ENCODE measurements around the gene LAMA3. TPM values are rescaled to one million over a fixed set of nuclear protein-coding genes. Genes with fewer than 3 reads are reported as not detected.
"Not testable (repeated sequence)": the region's sequence is repeated elsewhere in the genome, so short reads cannot be mapped to it uniquely, and the experiment has no call there.

The LAMA3 gene
- total and polyA plus RNA-seq, 2 of the 13 experiments (the other 11 are each of a cell fraction or from before 2014, with no cell fraction given): 0.45 to 2.2 TPM

- no peak overlapping the region for H3K27ac ChIP-seq (ENCODE audit: extremely low read length, insufficient read depth, low read length)
- H3K4me1 ChIP-seq (ENCODE audit: insufficient read depth, low read length): no peaks in the 10 kb centered on the region
- no peak overlapping the region for H3K4me2 ChIP-seq (ENCODE audit: low read depth, low read length)
- ChIA-PET CTCF (ENCODE audit: low intra/inter-chr PET ratio, low total read pairs) (no interaction called here), POLR2A (no interaction called here)
- intact Hi-C loops (cut with micrococcal nuclease; ENCODE audit: unreplicated experiment) (no loop called here), in situ Hi-C loops (cut with HindIII; ENCODE audit: extremely low pct_ligation_motif_present, low pct_unique_long_range_greater_than_20kb) (no loop called here)
- H3K4me3 ChIP-seq (replicated peaks in 1 of 3; ENCODE audit: insufficient read depth in 1 of 3, low read depth in 2 of 3, low read length in 3 of 3): no peak overlapping the region
- no peak overlapping the region for H3K9ac ChIP-seq (ENCODE audit: insufficient read depth, low read depth, low read length)
- FAIRE-seq (no peak), ATAC-seq (no peak), DNase-seq (ENCODE audit: low spot score) (no peak)
- H3K9me3 ChIP-seq (ENCODE audit: low read length): no peaks in the 10 kb centered on the region
- WGBS (ENCODE audit: low lambda C conversion rate): 9% methylated on average over 2 of the region's 2 CpGs
- H3K27me3 ChIP-seq (ENCODE audit: control insufficient read depth in 1 of 2, insufficient read depth in 2 of 2, low read length in 2 of 2): peaks cover 0 to 3% of the 10 kb centered on the region in 2 experiments; a peak in 2 of 5 replicates
- no peak overlapping the region for H2AFZ ChIP-seq (ENCODE audit: low read length)
- TF ChIP-seq ZNF17 (CRISPR knock-in tag; IDR thresholded peaks at IDR 0.05): no peak
- H3K79me2 ChIP-seq (ENCODE audit: insufficient read depth, low read length): no peaks in the 10 kb centered on the region
- BruUV-seq (replicated peaks): no TSS peak
- no peaks in the 10 kb centered on the region for H4K20me1 ChIP-seq (ENCODE audit: insufficient read depth, low read length)
- H3K36me3 ChIP-seq (replicated peaks in 1 of 2; ENCODE audit: control insufficient read depth in 1 of 2, insufficient read depth in 2 of 2, low read length in 2 of 2): no peaks in the 10 kb centered on the region
These were observed 42.6 kb downstream of the LAMA3 start for GRCh38 chr18:23731861-23732260.

DNA sequence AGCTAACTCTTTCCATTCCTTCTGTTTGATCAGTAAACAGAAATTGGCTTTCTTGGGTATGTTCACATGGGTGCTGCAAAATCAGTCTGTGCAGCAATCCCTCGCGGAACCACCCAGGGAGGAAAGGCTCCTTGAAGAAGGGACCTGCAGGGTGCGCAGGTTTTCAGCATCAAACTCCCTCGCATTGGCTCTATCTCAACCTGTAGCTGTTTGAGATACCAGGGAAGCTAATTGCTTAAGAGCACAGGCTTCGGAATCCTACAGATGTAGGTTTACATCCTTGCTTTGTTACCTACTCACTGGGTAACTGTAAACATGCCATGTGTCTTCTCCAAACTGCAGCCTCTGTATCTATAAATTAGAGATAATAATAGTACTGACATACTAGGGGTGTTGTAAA lies 43.2 kb downstream of the LAMA3 start:
- no peak overlapping the region for H3K27ac ChIP-seq (ENCODE audit: extremely low read length, insufficient read depth, low read length)
- DNase-seq (ENCODE audit: low spot score): no peak
- TF ChIP-seq BHLHE40 (IDR thresholded peaks at IDR 0.05; ENCODE audit: low read length) (no peak), RBM22 (optimal IDR thresholded peaks at IDR 0.05; ENCODE audit: low read length) (no peak), ZNF143 (CRISPR knock-in tag; IDR thresholded peaks at IDR 0.05) (no peak)
- in situ Hi-C loops (cut with HindIII; ENCODE audit: extremely low pct_ligation_motif_present, low pct_unique_long_range_greater_than_20kb) (no loop called here), intact Hi-C loops (cut with micrococcal nuclease; ENCODE audit: unreplicated experiment) (no loop called here)
- ChIA-PET CTCF (ENCODE audit: low intra/inter-chr PET ratio, low total read pairs) (no interaction called here), POLR2A (no interaction called here)
- H3K4me2 ChIP-seq (ENCODE audit: low read depth, low read length): no peak overlapping the region
- H2AFZ ChIP-seq (ENCODE audit: low read length): no peak overlapping the region
- FAIRE-seq: no peak
- peaks cover 0 to 3% of the 10 kb centered on the region in 2 experiments; a peak in 2 of 5 replicates for H3K27me3 ChIP-seq (ENCODE audit: control insufficient read depth in 1 of 2, insufficient read depth in 2 of 2, low read length in 2 of 2)
- ATAC-seq: no peak
- no peaks in the 10 kb centered on the region for H3K4me1 ChIP-seq (ENCODE audit: insufficient read depth, low read length)
- H3K79me2 ChIP-seq (ENCODE audit: insufficient read depth, low read length): no peaks in the 10 kb centered on the region
- no peak overlapping the region for H3K4me3 ChIP-seq (replicated peaks in 1 of 3; ENCODE audit: insufficient read depth in 1 of 3, low read depth in 2 of 3, low read length in 3 of 3)
- no peaks in the 10 kb centered on the region for H3K9me3 ChIP-seq (ENCODE audit: low read length)
- WGBS (ENCODE audit: low lambda C conversion rate): 51% methylated on average over 5 of the region's 5 CpGs
- no peaks in the 10 kb centered on the region for H3K36me3 ChIP-seq (replicated peaks in 1 of 2; ENCODE audit: control insufficient read depth in 1 of 2, insufficient read depth in 2 of 2, low read length in 2 of 2)
- H3K9ac ChIP-seq (ENCODE audit: insufficient read depth, low read depth, low read length): no peak overlapping the region
- BruUV-seq (replicated peaks): no TSS peak
- no peaks in the 10 kb centered on the region for H4K20me1 ChIP-seq (ENCODE audit: insufficient read depth, low read length)

DNA sequence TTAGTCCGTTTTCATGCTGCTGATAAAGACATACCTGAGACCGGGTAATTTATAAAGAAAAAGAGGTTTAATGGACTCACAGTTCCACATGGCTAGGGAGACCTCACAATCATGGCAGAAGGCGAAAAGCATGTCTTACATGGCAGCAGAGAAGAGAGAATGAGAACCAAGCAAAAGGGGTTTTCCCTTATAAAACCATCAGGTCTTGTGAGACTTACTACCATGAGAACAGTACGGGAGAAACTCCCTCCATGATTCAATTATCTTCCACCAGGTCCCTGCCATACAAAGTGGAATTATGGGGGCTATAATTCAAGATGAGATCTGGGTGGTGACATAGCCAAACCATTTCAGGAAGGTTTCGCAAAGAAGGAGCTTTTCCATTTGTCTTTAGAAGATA lies 44.0 kb downstream of the LAMA3 start:
- POLR2A ChIA-PET; DNase-seq (ENCODE audit: low spot score); H4K20me1 ChIP-seq (ENCODE audit: insufficient read depth, low read length); in situ Hi-C loops (cut with HindIII; ENCODE audit: extremely low pct_ligation_motif_present, low pct_unique_long_range_greater_than_20kb); H3K79me2 ChIP-seq (ENCODE audit: insufficient read depth, low read length); CTCF ChIA-PET (ENCODE audit: low intra/inter-chr PET ratio, low total read pairs); H3K4me1 ChIP-seq (ENCODE audit: insufficient read depth, low read length); H3K9me3 ChIP-seq (ENCODE audit: low read length); H3K4me2 ChIP-seq (ENCODE audit: low read depth, low read length); BruUV-seq (replicated peaks); H2AFZ ChIP-seq (ENCODE audit: low read length); H3K36me3 ChIP-seq (replicated peaks in 1 of 2; ENCODE audit: control insufficient read depth in 1 of 2, insufficient read depth in 2 of 2, low read length in 2 of 2); intact Hi-C loops (cut with micrococcal nuclease; ENCODE audit: unreplicated experiment); H3K4me3 ChIP-seq (replicated peaks in 1 of 3; ENCODE audit: insufficient read depth in 1 of 3, low read depth in 2 of 3, low read length in 3 of 3); FAIRE-seq; H3K27ac ChIP-seq (ENCODE audit: extremely low read length, insufficient read depth, low read length); H3K27me3 ChIP-seq (ENCODE audit: control insufficient read depth in 1 of 2, insufficient read depth in 2 of 2, low read length in 2 of 2); H3K9ac ChIP-seq (ENCODE audit: insufficient read depth, low read depth, low read length); ATAC-seq: not testable (repeated sequence)
- WGBS (ENCODE audit: low lambda C conversion rate): 24% methylated on average over 5 of the region's 5 CpGs
